A549 (cell line): ENCODE results near the gene RBBP8.

Source experiments
- CHD2 ChIP-seq: fragments of 150-350 bp; IDR thresholded peaks from 2 replicates; pipeline ENCODE4 v1.6.1; 2014; ENCODE audit warnings: low read length; ENCODE audit not compliant: partially characterized antibody
- EHF ChIP-seq: fragments of 250-450 bp; sonication (Bioruptor Pico); IDR thresholded peaks from 2 replicates; pipeline ENCODE4 v1.5.0; 2020; ENCODE audit warnings: mild to moderate bottlenecking
- FOSL2 ChIP-seq, 2 experiments: fragments of 450-650 bp in 1 of 2; fragments of >200 bp in 1 of 2; sonication (Bioruptor Twin) in 1 of 2; formaldehyde crosslinking; IDR thresholded peaks; 2 replicates each; pipeline versions ENCODE4 v1.5.0 to v1.6.1; 2016 to 2020; ENCODE audit warnings: mild to moderate bottlenecking in 1 of 2, moderate library complexity in 1 of 2
- MAFK ChIP-seq: fragments of 450-650 bp; IDR thresholded peaks from 2 replicates; pipeline ENCODE4 v1.6.1; 2014; ENCODE audit not compliant: partially characterized antibody
- POLR2A ChIP-seq: IDR thresholded peaks from 2 replicates; pipeline ENCODE4 v1.6.1; 2012; ENCODE audit warnings: mild to moderate bottlenecking, low read length
- RFX5 ChIP-seq: fragments of 450-650 bp; IDR thresholded peaks from 2 replicates; pipeline ENCODE4 v1.7.1; 2014; ENCODE audit warnings: antibody characterized with exemption, mild to moderate bottlenecking, moderate library complexity
- TF ChIP-seq, protein P1 (sequence below): fragments of >200 bp; sonication (Bioruptor Twin); formaldehyde crosslinking; IDR thresholded peaks from 3 replicates; pipeline ENCODE4 v1.5.1; 2016
- TF ChIP-seq, protein P2 (sequence below): fragments of 250-450 bp; sonication (Bioruptor Pico); IDR thresholded peaks from 2 replicates; pipeline ENCODE4 v1.5.0; 2020; ENCODE audit warnings: low read depth, mild to moderate bottlenecking, moderate library complexity

DNA sequence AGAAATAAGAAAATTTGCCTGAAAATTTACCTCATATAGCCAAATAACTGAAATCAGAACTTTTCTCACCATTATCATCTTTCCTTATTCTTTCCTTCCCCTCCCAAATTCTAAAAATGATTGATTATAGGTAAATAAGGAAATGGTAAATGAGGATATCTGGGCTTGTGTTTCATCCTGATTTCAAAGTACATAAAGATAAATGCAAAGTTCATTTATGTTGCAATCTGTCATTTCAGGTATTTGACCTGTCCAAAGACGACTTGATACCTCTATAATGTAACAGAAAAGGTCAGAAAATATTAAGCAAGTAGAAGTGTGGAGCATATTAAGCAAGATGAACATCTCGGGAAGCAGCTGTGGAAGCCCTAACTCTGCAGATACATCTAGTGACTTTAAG lies 3.4 kb downstream of the RBBP8 start:
- TF ChIP-seq, protein P1, sequence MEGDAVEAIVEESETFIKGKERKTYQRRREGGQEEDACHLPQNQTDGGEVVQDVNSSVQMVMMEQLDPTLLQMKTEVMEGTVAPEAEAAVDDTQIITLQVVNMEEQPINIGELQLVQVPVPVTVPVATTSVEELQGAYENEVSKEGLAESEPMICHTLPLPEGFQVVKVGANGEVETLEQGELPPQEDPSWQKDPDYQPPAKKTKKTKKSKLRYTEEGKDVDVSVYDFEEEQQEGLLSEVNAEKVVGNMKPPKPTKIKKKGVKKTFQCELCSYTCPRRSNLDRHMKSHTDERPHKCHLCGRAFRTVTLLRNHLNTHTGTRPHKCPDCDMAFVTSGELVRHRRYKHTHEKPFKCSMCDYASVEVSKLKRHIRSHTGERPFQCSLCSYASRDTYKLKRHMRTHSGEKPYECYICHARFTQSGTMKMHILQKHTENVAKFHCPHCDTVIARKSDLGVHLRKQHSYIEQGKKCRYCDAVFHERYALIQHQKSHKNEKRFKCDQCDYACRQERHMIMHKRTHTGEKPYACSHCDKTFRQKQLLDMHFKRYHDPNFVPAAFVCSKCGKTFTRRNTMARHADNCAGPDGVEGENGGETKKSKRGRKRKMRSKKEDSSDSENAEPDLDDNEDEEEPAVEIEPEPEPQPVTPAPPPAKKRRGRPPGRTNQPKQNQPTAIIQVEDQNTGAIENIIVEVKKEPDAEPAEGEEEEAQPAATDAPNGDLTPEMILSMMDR: no peak
- TF ChIP-seq MAFK (no peak), RFX5 (no peak), CHD2 (no peak), EHF (CRISPR knock-in tag) (no peak), POLR2A (no peak), FOSL2 (IDR thresholded peaks at IDR 0.05) (no peak), FOSL2 (CRISPR knock-in tag; IDR thresholded peaks at IDR 0.05) (no peak)
- TF ChIP-seq, protein P2, sequence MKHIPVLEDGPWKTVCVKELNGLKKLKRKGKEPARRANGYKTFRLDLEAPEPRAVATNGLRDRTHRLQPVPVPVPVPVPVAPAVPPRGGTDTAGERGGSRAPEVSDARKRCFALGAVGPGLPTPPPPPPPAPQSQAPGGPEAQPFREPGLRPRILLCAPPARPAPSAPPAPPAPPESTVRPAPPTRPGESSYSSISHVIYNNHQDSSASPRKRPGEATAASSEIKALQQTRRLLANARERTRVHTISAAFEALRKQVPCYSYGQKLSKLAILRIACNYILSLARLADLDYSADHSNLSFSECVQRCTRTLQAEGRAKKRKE (CRISPR knock-in tag): no peak
